Gastroesophageal sphincter (tissue), 4 donors: ENCODE results near the gene ERCC4. TPM values are rescaled to one million over a fixed set of nuclear protein-coding genes. Genes with fewer than 3 reads are reported as not detected.

Experiments
- ATAC-seq: fragments of 150-250 bp; one replicate; pipeline ENCODE4 v1.9.1; 2016; ENCODE audit warnings: mild to moderate bottlenecking, moderate library complexity
- H3K27ac ChIP-seq, 4 donors: fragments of 200-600 bp; sonication (generic) in 3 of 4; 1 replicate in 3 of 4; 2 replicates in 1 of 4; pipeline ENCODE4 v1.5.1; 2016 to 2019
- H3K27me3 ChIP-seq: fragments of 200-600 bp; sonication (generic); one replicate; pipeline ENCODE4 v1.5.1; 2019
- H3K36me3 ChIP-seq, 2 donors: fragments of 200-600 bp; sonication (generic); one replicate each; pipeline ENCODE4 v1.5.1; 2019; ENCODE audit warnings: control low read depth in 1 of 2
- H3K4me1 ChIP-seq, 3 donors: fragments of 200-600 bp; sonication (generic); 1 replicate in 2 of 3; 2 replicates in 1 of 3; pipeline ENCODE4 v1.5.1; 2016 to 2019; ENCODE audit warnings: control low read depth in 2 of 3
- H3K4me3 ChIP-seq, 2 donors: fragments of 200-600 bp; sonication (generic); one replicate each; pipeline ENCODE4 v1.5.1; 2019; ENCODE audit warnings: mild to moderate bottlenecking in 1 of 2, moderate library complexity in 1 of 2
- H3K9me3 ChIP-seq, 3 donors: fragments of 200-600 bp; sonication (generic); one replicate each; pipeline ENCODE4 v1.5.1; 2017 to 2019; ENCODE audit warnings: control low read depth in 2 of 3
- CTCF ChIP-seq, 4 experiments: fragments of 200-600 bp in 2 of 4; fragments of 450-650 bp in 2 of 4; sonication (generic) in 1 of 4; IDR thresholded peaks; one replicate each; pipeline ENCODE4 v1.5.1; 2017 to 2019; ENCODE audit warnings: antibody characterized with exemption in 4 of 4, mild to moderate bottlenecking in 2 of 4, moderate library complexity in 2 of 4
- EP300 ChIP-seq: sonication (generic); formaldehyde crosslinking; IDR thresholded peaks from one replicate; pipeline ENCODE4 v1.6.1; 2017; ENCODE audit warnings: antibody characterized with exemption, mild to moderate bottlenecking
- POLR2A ChIP-seq, 2 donors: fragments of 450-650 bp; IDR thresholded peaks; one replicate each; pipeline ENCODE4 v1.6.1; 2017; ENCODE audit warnings: antibody characterized with exemption in 2 of 2, mild to moderate bottlenecking in 2 of 2, moderate library complexity in 1 of 2
- POLR2AphosphoS5 ChIP-seq: sonication (generic); formaldehyde crosslinking; IDR thresholded peaks from one replicate; pipeline ENCODE4 v1.6.1; 2017; ENCODE audit warnings: antibody characterized with exemption
- WGBS, 2 donors: methylation state at CpG; one replicate each; pipeline ENCODE4 v1.1.5; 2018; ENCODE audit warnings: low coverage in 1 of 2; 5-methylcytosine and 5-hydroxymethylcytosine counted together
- total RNA-seq, 4 donors: library from RNA; depleted of rRNA; stranded (reverse); fragments of >200 nt; gene quantifications; one replicate each; pipeline ENCODE4 v1.1.0, GENCODE V29; 2016

The ERCC4 gene
- total RNA-seq, 4 donors from 2014 or later, result 6.3 to 12.5 (median 9.2) TPM

GRCh38 chr16:13968835-13969234 lies 48.9 kb downstream of the ERCC4 start:
- 72 to 100% methylated on average over 1 to 2 of the region's 2 CpGs for WGBS, 2 donors

GRCh38 chr16:13969711-13970110 lies 49.8 kb downstream of the ERCC4 start:
- WGBS, 2 donors, result 100% methylated on average over 3 of the region's 3 CpGs; no CpG with 5 or more reads in 1 of the 2 donors
- Histone ChIP-seq H3K27me3 (no peaks in the 10 kb centered on the region), H3K36me3 (no peaks in the 10 kb centered on the region), H3K27ac (no peak overlapping the region), H3K4me1 (no peaks in the 10 kb centered on the region), H3K4me3 (no peak overlapping the region), H3K9me3 (peaks cover 0 to 13% (median 0%) of the 10 kb centered on the region in 3 donors)
- no peak for ATAC-seq
- TF ChIP-seq POLR2AphosphoS5 (no peak), EP300 (no peak)

More at GRCh38 chr16:13968835-13969234, 48.9 kb downstream of the ERCC4 start:
- H3K4me3 ChIP-seq, result no peak overlapping the region
- no peak for ATAC-seq
- no peak overlapping the region for H3K27ac ChIP-seq
- no peaks in the 10 kb centered on the region for H3K36me3 ChIP-seq
- TF ChIP-seq EP300, result no peak
- no peak for TF ChIP-seq POLR2AphosphoS5
- TF ChIP-seq POLR2A (IDR thresholded peaks at IDR 0.05), result no peak
- no peak for TF ChIP-seq CTCF (IDR thresholded peaks at IDR 0.05)
- no peaks in the 10 kb centered on the region for H3K27me3 ChIP-seq
- peaks cover 0 to 13% (median 0%) of the 10 kb centered on the region in 3 donors for H3K9me3 ChIP-seq
- no peaks in the 10 kb centered on the region for H3K4me1 ChIP-seq

GRCh38 chr16:13970708-13971422 lies 50.9 kb downstream of the ERCC4 start:
- H3K9me3 ChIP-seq, result peaks cover 0 to 13% (median 0%) of the 10 kb centered on the region in 3 donors
- H3K27ac ChIP-seq, result no peak overlapping the region
- H3K4me1 ChIP-seq, result no peaks in the 10 kb centered on the region
- H3K27me3 ChIP-seq, result no peaks in the 10 kb centered on the region
- ATAC-seq, result no peak
- H3K36me3 ChIP-seq, result no peaks in the 10 kb centered on the region
- TF ChIP-seq EP300 (no peak), POLR2AphosphoS5 (no peak), CTCF (IDR thresholded peaks at IDR 0.05) (no peak), POLR2A (IDR thresholded peaks at IDR 0.05) (no peak)
- H3K4me3 ChIP-seq, result no peak overlapping the region

GRCh38 chr16:13973321-13974023 lies 53.5 kb downstream of the ERCC4 start:
- H3K9me3 ChIP-seq, result peaks cover 0 to 6% (median 0%) of the 10 kb centered on the region in 3 donors
- H3K36me3 ChIP-seq, result no peaks in the 10 kb centered on the region
- H3K27me3 ChIP-seq, result no peaks in the 10 kb centered on the region
- H3K4me3 ChIP-seq, result no peak overlapping the region
- WGBS, 2 donors, result 83 to 100% methylated on average over 3 to 7 of the region's 9 CpGs
- ATAC-seq, result no peak
- no peak overlapping the region for H3K27ac ChIP-seq
- TF ChIP-seq POLR2A (IDR thresholded peaks at IDR 0.05) (no peak), POLR2AphosphoS5 (no peak), CTCF (IDR thresholded peaks at IDR 0.05) (no peak), EP300 (no peak)
- no peaks in the 10 kb centered on the region for H3K4me1 ChIP-seq

- 83 to 84% methylated on average over 6 of the region's 6 CpGs for WGBS, 2 donors
- Histone ChIP-seq H3K9me3 (peaks cover 0 to 19% (median 0%) of the 10 kb centered on the region in 3 donors), H3K27ac (no peak overlapping the region), H3K36me3 (no peaks in the 10 kb centered on the region), H3K4me3 (no peak overlapping the region), H3K4me1 (no peaks in the 10 kb centered on the region), H3K27me3 (no peaks in the 10 kb centered on the region)
- ATAC-seq, result no peak
- TF ChIP-seq POLR2A (IDR thresholded peaks at IDR 0.05) (no peak), EP300 (no peak)
Measured at GRCh38 chr16:13977177-13977576, 57.2 kb downstream of the ERCC4 start.

GRCh38 chr16:13982451-13982850 lies 62.5 kb downstream of the ERCC4 start:
- no peaks in the 10 kb centered on the region for H3K27me3 ChIP-seq
- H3K27ac ChIP-seq, result no peak overlapping the region
- 68 to 95% methylated on average over 3 of the region's 3 CpGs for WGBS, 2 donors
- no peak overlapping the region for H3K4me3 ChIP-seq
- H3K9me3 ChIP-seq, result peaks cover 0 to 19% (median 0%) of the 10 kb centered on the region in 3 donors
- no peaks in the 10 kb centered on the region for H3K36me3 ChIP-seq
- H3K4me1 ChIP-seq, result no peaks in the 10 kb centered on the region
- TF ChIP-seq CTCF (IDR thresholded peaks at IDR 0.05) (no peak), POLR2AphosphoS5 (no peak), POLR2A (IDR thresholded peaks at IDR 0.05) (no peak), EP300 (no peak)
- no peak for ATAC-seq
